Colonic mucosa (tissue), 4 donors: ENCODE data around the gene CHN2. TPM values are rescaled to one million over a fixed set of nuclear protein-coding genes. Genes with fewer than 3 reads are reported as not detected.

Experiments used
- DNase-seq: peaks from one replicate; pipeline ENCODE4 v3.0.0-alpha.2; 2020
- H3K27ac ChIP-seq: fragments of 200-600 bp; one replicate; pipeline ENCODE4 v1.8.0; 2021
- H3K27me3 ChIP-seq: fragments of 200-600 bp; one replicate; pipeline ENCODE4 v1.8.0; 2021
- H3K36me3 ChIP-seq: fragments of 200-600 bp; one replicate; pipeline ENCODE4 v1.8.0; 2021
- H3K4me1 ChIP-seq: fragments of 200-600 bp; one replicate; pipeline ENCODE4 v1.8.0; 2021; ENCODE audit warnings: mild to moderate bottlenecking
- H3K4me3 ChIP-seq: fragments of 200-600 bp; one replicate; pipeline ENCODE4 v1.8.0; 2021
- H3K9ac ChIP-seq, 2 donors: one replicate each; pipeline ENCODE4 v1.7.0; 2013; ENCODE audit warnings: control low read depth in 2 of 2, low read depth in 2 of 2, low read length in 2 of 2
- H3K9me3 ChIP-seq: fragments of 200-600 bp; one replicate; pipeline ENCODE4 v1.8.0; 2021
- intact Hi-C: fragments of 100-400 bp; cut with DNase I; formaldehyde crosslinking; loops from one replicate; pipeline ENCODE4 v1.14.1; 2022
- total RNA-seq, 2 donors: library from RNA; stranded (reverse); fragmentation: NEBNext Ultra II Directional in 1 of 2; extraction: Animal tissue kit (Norgen Biotek cat#: 25700) in 1 of 2; gene quantifications; one replicate each; pipeline ENCODE4 v1.2.1, GENCODE V29; 2021
- TF ChIP-seq, protein P1 (sequence below): fragments of 200-600 bp; IDR thresholded peaks from one replicate; pipeline ENCODE4 v1.8.0; 2022; ENCODE audit warnings: antibody characterized with exemption, mild to moderate bottlenecking
- donor health status: healthy.
- donor health status: DM: no; HTN: no; CAD: no.
- donor health status: DM: no; HTN: no; CAD: no.

CHN2 gene
- total RNA-seq, 2 donors from 2014 or later = 12.8 to 19.8 TPM

DNA sequence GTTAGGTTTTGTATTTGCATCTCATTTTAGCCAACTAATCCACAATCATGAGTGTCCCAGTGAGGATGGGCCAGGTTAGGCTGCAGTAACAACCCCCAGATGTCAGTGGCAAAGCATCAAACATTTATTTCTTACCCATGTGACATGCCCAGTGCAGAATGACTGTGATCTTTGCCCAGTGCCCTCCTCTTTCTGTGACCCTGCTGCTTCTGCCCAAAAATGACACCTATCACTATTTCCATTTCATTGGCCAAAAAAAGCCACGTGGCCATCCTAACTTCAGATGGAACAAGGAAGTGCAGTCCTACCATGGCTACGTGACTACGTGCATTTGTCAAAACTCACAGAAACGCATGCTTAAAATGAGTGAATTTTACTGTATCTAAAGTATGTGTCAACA, 259.9 kb downstream of the CHN2 start:
- intact Hi-C loops = no loop called here
- Histone ChIP-seq H3K9me3 (no peaks in the 10 kb centered on the region), H3K27ac (no peak overlapping the region), H3K36me3 (no peaks in the 10 kb centered on the region), H3K4me3 (no peak overlapping the region), H3K9ac (no peak overlapping the region), H3K4me1 (no peaks in the 10 kb centered on the region), H3K27me3 (no peaks in the 10 kb centered on the region)
- TF ChIP-seq, protein P1, sequence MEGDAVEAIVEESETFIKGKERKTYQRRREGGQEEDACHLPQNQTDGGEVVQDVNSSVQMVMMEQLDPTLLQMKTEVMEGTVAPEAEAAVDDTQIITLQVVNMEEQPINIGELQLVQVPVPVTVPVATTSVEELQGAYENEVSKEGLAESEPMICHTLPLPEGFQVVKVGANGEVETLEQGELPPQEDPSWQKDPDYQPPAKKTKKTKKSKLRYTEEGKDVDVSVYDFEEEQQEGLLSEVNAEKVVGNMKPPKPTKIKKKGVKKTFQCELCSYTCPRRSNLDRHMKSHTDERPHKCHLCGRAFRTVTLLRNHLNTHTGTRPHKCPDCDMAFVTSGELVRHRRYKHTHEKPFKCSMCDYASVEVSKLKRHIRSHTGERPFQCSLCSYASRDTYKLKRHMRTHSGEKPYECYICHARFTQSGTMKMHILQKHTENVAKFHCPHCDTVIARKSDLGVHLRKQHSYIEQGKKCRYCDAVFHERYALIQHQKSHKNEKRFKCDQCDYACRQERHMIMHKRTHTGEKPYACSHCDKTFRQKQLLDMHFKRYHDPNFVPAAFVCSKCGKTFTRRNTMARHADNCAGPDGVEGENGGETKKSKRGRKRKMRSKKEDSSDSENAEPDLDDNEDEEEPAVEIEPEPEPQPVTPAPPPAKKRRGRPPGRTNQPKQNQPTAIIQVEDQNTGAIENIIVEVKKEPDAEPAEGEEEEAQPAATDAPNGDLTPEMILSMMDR = no peak
- no peak for DNase-seq

DNA sequence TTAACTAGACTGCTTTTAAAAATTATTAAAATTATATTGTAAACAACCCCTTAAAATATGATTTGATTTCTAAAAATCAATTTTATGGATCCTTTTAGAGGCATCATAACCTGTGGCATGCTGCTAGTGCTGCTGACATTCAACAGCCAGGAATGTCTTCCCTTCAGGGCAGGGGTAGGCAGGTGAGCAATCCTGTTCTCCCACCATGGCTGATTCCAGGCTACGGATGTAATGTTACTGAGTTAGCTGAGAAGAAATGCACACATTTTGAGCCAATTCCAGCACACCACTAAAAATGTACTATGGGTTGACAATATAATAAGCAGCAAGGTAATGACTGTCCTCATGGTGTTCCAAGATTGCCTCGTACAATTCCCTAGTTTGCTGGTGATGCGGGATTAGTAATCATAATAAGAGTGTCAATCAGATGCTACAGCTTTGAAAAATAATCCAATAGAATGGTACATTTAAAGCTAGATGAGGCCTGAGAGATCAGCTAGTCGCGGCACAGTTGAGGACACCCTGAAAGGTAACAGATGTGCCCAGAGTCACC, 260.4 kb downstream of the CHN2 start:
- H3K9me3 ChIP-seq = no peaks in the 10 kb centered on the region
- intact Hi-C loops = no loop called here
- no peak overlapping the region for H3K4me3 ChIP-seq
- DNase-seq = no peak
- TF ChIP-seq, protein P1 = no peak
- no peak overlapping the region for H3K27ac ChIP-seq
- no peaks in the 10 kb centered on the region for H3K36me3 ChIP-seq
- H3K9ac ChIP-seq = no peak overlapping the region
- no peaks in the 10 kb centered on the region for H3K27me3 ChIP-seq
- no peaks in the 10 kb centered on the region for H3K4me1 ChIP-seq

DNA sequence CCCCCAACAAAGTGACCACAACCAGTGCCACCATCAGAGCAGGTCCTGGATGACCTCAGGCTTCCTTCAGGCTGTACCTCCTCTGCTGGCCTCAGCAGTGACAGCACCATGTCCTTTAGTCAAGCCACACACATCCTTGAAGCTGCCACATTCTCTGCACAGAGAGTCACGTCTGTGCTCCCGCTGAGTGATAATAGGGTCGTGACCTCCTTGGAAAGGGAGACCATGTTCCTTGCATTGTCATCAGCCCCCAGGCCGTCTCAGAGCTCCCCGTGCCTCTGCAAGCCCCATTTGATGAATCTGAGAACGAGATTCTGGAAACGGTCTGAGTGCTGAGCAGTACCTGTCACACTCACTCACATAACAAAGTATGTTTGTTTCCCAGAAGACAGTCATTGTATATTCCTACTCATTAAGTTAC, 262.6 kb downstream of the CHN2 start:
- no peak for DNase-seq
- intact Hi-C loops = no loop called here
- Histone ChIP-seq H3K36me3 (no peaks in the 10 kb centered on the region), H3K4me1 (no peaks in the 10 kb centered on the region), H3K4me3 (no peak overlapping the region), H3K27me3 (no peaks in the 10 kb centered on the region), H3K9ac (no peak overlapping the region), H3K9me3 (no peaks in the 10 kb centered on the region), H3K27ac (no peak overlapping the region)
- TF ChIP-seq, protein P1 = no peak

DNA sequence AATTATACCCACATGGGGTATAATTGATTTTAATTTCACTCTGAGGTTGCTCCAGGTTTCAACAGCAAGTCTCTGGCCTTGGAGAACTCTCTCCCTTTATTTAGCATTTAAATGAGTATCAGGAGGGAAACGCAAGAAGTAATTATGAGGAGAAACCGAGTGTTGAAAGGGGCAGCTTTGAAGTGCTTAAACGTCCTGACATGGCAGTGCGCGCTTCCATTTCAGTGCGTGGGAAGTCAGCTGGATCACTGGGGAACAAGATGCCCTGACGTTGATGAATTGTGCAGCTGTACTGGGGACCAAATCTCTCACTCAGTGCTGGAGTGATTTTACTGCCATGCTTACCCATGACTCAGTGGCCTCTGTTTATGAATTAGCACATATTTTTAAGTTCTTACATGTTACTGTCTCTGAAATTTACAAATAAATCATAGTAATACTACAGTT, 263.0 kb downstream of the CHN2 start:
- Histone ChIP-seq H3K36me3 (no peaks in the 10 kb centered on the region), H3K27me3 (no peaks in the 10 kb centered on the region), H3K4me3 (no peak overlapping the region), H3K9ac (no peak overlapping the region), H3K27ac (no peak overlapping the region), H3K9me3 (no peaks in the 10 kb centered on the region), H3K4me1 (no peaks in the 10 kb centered on the region)
- DNase-seq = peak; percentile 14
- TF ChIP-seq, protein P1 = no peak
- intact Hi-C loops = no loop called here

DNA sequence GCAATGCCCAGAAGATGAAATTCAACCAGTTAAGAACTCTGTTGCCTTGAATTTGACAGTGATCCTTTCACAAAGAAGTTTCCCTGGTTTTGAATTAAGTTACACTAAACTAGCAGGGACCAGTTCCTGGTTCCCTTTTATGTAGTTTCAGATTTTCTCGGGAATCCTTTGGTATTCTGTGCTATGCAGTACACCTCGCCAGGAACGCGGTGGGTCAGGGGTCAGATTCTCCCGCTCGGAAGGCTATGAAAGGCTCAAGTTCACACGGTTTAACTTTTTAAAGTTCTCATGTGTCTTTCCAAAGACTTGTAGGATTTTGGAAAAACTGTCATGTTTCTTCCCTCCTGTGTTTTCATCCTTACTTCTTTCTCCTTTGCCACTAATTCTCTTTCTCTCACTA, 264.4 kb downstream of the CHN2 start:
- TF ChIP-seq, protein P1 = no peak
- Histone ChIP-seq H3K36me3 (no peaks in the 10 kb centered on the region), H3K9ac (no peak overlapping the region), H3K27ac (no peak overlapping the region), H3K4me1 (peaks cover under 1% of the 10 kb centered on the region), H3K9me3 (no peaks in the 10 kb centered on the region), H3K4me3 (no peak overlapping the region), H3K27me3 (no peaks in the 10 kb centered on the region)
- intact Hi-C loops = no loop called here
- peak; percentile 5 for DNase-seq
